ENCODE results near the gene DEDD. TPM values are rescaled to one million over a fixed set of nuclear protein-coding genes. Genes with fewer than 3 reads are reported as not detected.

The DEDD gene
- total and polyA plus RNA-seq, 12 donors, result 19.7 to 33.0 (median 26.3) TPM

DNA sequence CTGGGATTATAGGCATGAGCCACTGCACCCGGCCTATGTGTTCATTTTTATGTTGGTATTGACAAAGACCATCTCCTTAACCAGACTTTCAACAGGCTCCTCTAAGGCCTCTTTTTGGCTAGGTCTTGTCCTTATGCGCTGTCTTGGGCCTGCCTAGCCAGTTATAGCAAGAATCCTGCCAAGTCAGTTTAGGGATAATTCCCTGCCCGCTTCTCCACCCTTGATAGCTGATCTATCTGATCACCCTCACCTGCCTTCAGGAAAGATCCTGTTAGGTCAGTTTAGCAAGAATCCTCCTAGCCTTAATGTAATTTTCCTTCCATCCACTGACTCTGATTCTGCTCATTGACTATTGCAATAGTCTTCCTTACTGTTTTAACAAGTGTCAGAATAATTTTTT lies 47.2 kb upstream of the DEDD start:
- Histone ChIP-seq H3K4me1 (peaks cover 3 to 61% (median 17%) of the 10 kb centered on the region in 9 donors), H3K4me3 (no peak overlapping the region), H3K27me3 (no peaks in the 10 kb centered on the region), H3K9me3 (no peaks in the 10 kb centered on the region), H3K27ac (no peak overlapping the region), H3K36me3 (peaks cover 0 to 17% (median 6%) of the 10 kb centered on the region in 9 donors)
- DNase-seq, result no peak
- intact Hi-C loops (cut with DNase I), result loop anchor here in 1 of 10 donors (2.0 kb wide), 1 partner anchor 43 kb away; the partner anchor contains the start of gene APOA2
- ATAC-seq, result no peak
- TF ChIP-seq, protein P1, sequence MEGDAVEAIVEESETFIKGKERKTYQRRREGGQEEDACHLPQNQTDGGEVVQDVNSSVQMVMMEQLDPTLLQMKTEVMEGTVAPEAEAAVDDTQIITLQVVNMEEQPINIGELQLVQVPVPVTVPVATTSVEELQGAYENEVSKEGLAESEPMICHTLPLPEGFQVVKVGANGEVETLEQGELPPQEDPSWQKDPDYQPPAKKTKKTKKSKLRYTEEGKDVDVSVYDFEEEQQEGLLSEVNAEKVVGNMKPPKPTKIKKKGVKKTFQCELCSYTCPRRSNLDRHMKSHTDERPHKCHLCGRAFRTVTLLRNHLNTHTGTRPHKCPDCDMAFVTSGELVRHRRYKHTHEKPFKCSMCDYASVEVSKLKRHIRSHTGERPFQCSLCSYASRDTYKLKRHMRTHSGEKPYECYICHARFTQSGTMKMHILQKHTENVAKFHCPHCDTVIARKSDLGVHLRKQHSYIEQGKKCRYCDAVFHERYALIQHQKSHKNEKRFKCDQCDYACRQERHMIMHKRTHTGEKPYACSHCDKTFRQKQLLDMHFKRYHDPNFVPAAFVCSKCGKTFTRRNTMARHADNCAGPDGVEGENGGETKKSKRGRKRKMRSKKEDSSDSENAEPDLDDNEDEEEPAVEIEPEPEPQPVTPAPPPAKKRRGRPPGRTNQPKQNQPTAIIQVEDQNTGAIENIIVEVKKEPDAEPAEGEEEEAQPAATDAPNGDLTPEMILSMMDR (IDR thresholded peaks at IDR 0.05), result no peak
- 93 to 95% methylated on average over 3 of the region's 3 CpGs for WGBS, 2 donors

DNA sequence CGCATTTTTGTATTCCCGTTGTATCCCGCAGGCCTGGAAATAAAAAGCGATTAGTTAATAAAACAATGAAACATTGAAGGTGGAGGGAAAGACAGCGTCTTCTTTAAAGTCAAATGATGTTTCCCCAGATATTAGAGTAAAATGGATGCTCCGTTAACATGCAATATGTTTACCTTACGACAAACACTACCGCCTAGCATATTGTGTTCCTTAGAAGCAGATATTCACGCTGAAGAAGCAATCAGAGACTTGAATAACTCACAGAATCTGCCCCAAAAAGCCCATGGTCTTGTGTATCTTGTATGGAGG lies 45.4 kb upstream of the DEDD start:
- Histone ChIP-seq H3K9me3 (no peaks in the 10 kb centered on the region), H3K4me1 (peaks cover 3 to 53% (median 24%) of the 10 kb centered on the region in 9 donors), H3K27ac (peak overlapping the region; percentile 70 to 93 (median 88)), H3K27me3 (no peaks in the 10 kb centered on the region), H3K36me3 (peaks cover 0 to 35% (median 10%) of the 10 kb centered on the region in 9 donors), H3K4me3 (peak overlapping the region in 9 of 10 donors; percentile 60 to 89 (median 73))
- intact Hi-C loops (cut with DNase I), result loop anchor here in 1 of 10 donors (2.0 kb wide), 1 partner anchor 45 kb away; the partner anchor contains the start of gene APOA2
- ATAC-seq, result no peak
- 49 to 62% methylated on average over 9 of the region's 9 CpGs for WGBS, 2 donors
- no peak for DNase-seq
- TF ChIP-seq, protein P1 (IDR thresholded peaks at IDR 0.05), result peak in 1 of 9 donors; percentile 2

DNA sequence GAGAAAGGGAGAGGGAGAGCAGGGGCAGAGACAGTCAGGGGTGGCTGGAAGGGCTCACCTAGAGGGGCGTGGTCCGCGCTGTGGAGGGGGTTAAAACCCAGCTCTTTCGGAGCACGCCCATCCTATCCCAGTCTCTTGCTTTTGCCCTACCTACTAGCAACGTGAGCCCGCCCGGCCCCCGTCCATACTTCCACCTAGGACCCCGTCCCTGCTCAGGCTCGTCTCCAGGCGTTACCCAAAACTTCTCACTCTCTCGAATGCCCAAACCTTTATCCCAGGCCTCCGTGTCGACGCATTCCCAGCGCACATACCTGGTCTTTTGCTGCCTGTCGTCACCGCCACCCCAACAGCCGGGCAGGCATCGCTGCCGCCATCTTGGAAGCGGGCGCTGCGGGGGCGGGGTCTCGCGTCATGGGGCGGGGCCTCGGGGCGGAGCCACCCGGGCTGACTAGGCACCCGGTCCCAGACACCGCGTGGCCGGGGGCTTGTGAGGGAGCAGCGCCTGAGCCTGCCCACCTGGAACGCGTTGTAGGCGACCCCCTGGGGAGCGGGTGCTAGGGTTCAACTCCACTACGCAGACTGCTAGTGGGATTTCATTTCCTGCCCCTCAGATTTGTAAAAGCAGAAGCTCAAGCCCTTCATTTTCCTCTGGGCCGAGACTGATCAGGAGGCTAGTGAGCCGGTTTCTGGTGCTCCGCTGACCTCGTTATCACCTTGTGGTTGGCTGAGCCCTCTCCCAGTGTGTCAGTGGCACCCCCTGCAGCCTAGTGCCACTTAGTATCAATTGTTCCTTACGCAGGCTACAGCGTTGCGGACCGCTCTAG lies 44.9 kb upstream of the DEDD start, which contains the start of gene B4GALT3:
Gene B4GALT3 (minus strand): TSS at position 396 of the 824 bp plus-strand sequence. CDS start 1,447 bp downstream, outside the sequence.
- Histone ChIP-seq H3K27me3 (no peaks in the 10 kb centered on the region), H3K4me1 (peaks cover 3 to 53% (median 29%) of the 10 kb centered on the region in 9 donors), H3K4me3 (peak within 1 kb of the TSS; percentile 60 to 89 (median 76)), H3K27ac (peak within 1 kb of the TSS; percentile 70 to 93 (median 88)), H3K36me3 (peaks cover 0 to 40% (median 10%) of the 10 kb centered on the region in 9 donors), H3K9me3 (no peaks in the 10 kb centered on the region)
- DNase-seq (peak; percentile 89 to 93), ATAC-seq (peak; percentile 95 to 98 (median 97))
- intact Hi-C loops (cut with DNase I), result no loop called here
- 3 to 4% methylated on average over 50 of the region's 50 CpGs for WGBS, 2 donors
- TF ChIP-seq, protein P1 (IDR thresholded peaks at IDR 0.05), result peak in 6 of 9 donors; percentile 12 to 46 (median 24)

DNA sequence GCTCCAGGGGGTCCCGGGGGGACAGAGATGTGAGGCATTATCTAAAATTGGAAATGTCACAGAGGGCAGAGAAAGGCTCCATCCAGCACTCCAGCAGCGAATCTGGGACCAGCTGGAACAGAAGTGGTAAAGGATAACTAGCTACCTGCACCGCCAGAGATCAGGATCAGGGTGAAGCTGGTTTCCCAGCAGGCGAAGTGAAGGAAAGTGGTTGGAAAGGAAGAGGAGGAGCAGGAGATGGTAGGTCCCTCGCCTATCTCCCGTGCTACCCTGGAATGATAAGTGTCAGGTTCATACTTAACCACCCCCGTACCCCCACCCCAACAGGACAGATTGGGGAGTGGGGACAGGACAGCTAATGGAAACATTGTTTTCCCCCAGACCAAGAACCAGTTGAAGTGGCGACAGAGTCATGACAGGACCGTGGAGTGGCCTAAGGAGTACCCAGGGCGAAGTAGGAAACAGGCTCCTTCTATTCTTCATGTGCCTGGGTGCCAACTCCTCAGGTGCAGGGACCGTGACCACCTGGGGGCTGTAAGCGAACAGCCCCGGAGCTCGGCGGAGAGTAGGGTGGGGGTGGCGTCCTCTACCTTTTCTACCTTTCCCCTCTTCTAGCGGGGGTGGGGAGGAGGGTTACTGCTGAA lies 44.1 kb upstream of the DEDD start:
- intact Hi-C loops (cut with DNase I), result no loop called here
- TF ChIP-seq, protein P1 (IDR thresholded peaks at IDR 0.05), result no peak

More for the DNA sequence above, 44.1 kb upstream of the DEDD start:
- ATAC-seq (peak in 5 of 8 donors; percentile 4 to 42 (median 12)), DNase-seq (no peak)
- Histone ChIP-seq H3K4me1 (peaks cover 3 to 49% (median 36%) of the 10 kb centered on the region in 9 donors), H3K4me3 (peak overlapping the region; percentile 60 to 89 (median 76)), H3K9me3 (no peaks in the 10 kb centered on the region), H3K27me3 (no peaks in the 10 kb centered on the region), H3K36me3 (peaks cover 0 to 48% (median 15%) of the 10 kb centered on the region in 9 donors), H3K27ac (peak overlapping the region; percentile 70 to 93 (median 88))
- 16 to 19% methylated on average over 17 of the region's 17 CpGs for WGBS, 2 donors

Data from heart right ventricle (tissue), 16 donors.